Hindlimb muscle (tissue), 1 donor: ENCODE measurements around the gene UNC50. TPM values are rescaled to one million over a fixed set of nuclear protein-coding genes. Genes with fewer than 3 reads are reported as not detected.

Source experiments
- DNase-seq: peaks from one replicate; pipeline ENCODE4 v3.0.0-alpha.2; 2013
- polyA plus RNA-seq: library from polyadenylated mRNA; unstranded; fragments of 120-200 nt; gene quantifications from one replicate; pipeline ENCODE4 v1.2.1, GENCODE V29; 2013; ENCODE audit not compliant: insufficient read length

The UNC50 gene, protein sequence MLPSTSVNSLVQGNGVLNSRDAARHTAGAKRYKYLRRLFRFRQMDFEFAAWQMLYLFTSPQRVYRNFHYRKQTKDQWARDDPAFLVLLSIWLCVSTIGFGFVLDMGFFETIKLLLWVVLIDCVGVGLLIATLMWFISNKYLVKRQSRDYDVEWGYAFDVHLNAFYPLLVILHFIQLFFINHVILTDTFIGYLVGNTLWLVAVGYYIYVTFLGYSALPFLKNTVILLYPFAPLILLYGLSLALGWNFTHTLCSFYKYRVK
- 25.5 TPM for polyA plus RNA-seq

DNA sequence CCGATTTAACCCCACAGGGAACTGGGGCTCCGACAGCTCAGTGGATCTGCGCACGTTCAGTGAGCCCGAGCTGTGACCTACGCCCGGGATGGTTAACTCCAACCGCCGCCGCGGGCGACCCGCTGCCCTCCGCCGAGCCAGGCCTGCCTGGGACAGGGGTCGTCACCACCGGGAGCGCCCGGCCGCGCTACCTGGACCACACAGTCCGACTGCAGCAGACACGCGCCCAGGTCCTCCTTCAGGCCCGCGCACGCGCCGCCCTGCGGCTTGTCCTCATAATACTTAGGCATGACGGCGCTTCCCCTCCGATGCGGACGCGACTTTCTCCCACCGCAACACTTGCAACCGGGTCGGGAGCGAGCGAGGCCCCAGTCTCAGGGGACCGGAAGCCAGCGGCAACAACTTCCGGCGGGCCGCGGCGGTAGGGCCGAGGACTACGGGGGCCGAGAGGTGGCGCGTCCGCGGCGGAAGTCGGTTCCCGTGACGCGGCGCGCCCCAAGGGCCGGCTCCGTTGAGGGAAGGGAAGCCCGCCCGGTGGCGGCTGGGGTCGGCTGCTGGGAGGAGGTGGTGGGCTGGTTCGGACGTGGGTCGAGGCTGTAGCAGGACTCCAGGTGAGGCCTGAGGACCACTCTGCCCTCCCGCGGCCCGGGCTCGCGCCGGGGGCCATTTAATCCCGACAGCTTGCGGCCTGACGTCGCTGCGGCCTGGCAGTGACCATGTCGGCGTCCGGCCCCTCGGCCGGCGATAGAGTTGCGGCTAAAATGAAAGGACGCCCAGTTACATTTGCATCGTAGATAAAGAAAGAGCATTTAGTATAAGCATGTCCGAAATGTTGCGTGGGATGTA is at the start of gene UNC50, which contains the start of gene COA5:
TSS of gene UNC50 (plus strand) at position 474 of the 846 bp plus-strand sequence. CDS start 1,171 bp downstream, outside the sequence.
TSS of gene COA5 (minus strand) at position 397 of the 846 bp plus-strand sequence. CDS start at position 290, 107 bp downstream.
- peak; percentile 93 for DNase-seq

DNA sequence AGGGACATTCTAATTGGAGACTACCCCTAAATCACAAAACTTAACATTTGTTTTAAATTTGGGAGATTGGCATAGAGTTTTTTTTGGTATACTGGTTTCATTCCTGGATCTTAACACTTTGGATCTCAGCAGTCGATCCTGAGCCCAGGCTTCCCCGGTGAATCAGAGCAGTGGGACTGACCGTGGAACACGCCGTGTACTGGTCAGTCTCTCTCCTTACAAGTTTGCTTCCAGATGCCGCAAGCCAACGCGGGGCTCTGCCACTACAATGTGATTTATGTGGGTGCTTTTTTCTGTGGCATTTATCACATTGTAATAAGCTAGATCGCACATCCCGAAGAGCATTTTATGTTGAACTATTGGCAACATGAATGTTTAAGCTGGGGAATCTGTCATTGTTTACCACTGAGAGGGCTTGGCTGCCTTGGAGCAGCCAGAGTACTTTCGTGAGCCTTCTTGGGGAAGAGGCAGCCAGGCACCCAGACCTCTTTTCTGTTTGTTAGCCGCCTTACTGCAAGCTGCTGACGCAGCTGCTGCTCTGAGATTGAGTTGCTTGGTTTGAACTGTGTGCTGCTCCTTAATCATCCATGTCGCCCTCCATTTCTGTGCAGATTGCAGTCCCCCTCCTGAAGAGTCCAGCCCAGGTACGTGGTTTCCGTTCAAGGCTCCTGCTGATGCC is 49.4 kb upstream of the UNC50 start:
- DNase-seq: no peak

DNA sequence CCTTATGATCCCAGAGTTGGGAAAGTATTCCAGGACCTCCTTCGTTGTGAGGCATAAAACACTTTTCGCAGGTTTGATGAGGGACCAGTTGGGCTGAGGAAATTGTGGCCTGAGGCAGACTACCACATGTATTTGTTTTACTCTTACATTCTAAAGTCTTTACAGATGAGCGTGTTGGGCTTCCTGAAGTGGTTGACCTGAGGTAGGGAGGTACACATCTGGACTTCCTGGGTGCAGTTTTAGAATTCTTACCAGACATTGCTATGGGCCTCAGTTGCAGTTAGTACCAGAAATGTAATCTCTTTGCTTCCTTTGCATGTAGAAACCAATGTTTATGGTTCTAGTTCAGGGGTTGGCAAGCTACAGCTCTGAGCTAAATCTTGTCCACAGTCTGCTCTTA is 48.8 kb upstream of the UNC50 start:
- no peak for DNase-seq

DNA sequence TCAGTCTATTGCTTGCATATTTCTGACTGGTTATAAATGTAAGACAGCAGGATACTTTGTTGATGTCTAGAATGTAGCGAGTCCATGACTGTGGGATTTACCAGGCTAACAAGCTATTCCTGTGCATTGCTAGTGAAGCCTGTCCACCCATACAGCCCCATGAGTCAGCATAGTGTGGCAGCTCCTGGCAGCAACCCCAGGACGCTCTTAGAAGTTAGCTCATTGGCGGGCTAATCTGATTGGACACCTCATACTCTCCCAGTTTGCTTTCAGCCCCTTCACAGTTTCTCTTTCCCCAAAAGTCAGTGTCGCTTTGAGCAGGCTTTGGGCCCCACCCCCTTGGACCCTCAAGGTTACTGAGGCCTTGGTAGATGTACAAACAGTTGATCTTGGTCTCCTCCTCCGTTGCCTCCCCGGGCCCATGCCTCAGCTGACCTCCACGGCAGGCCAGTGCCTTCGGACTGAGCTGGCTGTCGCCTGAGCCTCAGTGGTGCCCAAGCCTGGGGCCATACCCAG is 48.1 kb upstream of the UNC50 start:
- no peak for DNase-seq

DNA sequence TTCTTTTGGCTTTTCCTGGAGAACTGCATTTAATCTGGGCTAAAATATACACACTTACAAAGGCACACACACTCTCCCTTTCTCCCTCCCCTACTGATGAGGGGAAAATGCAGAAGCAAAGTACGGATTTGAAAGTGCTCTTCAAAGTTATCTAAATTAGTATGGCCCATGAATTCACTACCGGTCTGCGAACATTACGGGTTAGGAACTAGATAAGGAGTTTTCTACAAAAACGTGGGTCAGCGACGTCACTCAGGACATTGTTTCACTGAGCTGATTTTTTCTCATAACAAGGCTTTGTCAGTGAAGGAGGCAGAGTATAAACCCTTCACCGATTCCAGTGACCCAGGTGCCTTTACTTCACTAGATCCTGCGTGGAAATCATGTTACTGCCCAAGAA is 47.4 kb upstream of the UNC50 start:
- DNase-seq: no peak

DNA sequence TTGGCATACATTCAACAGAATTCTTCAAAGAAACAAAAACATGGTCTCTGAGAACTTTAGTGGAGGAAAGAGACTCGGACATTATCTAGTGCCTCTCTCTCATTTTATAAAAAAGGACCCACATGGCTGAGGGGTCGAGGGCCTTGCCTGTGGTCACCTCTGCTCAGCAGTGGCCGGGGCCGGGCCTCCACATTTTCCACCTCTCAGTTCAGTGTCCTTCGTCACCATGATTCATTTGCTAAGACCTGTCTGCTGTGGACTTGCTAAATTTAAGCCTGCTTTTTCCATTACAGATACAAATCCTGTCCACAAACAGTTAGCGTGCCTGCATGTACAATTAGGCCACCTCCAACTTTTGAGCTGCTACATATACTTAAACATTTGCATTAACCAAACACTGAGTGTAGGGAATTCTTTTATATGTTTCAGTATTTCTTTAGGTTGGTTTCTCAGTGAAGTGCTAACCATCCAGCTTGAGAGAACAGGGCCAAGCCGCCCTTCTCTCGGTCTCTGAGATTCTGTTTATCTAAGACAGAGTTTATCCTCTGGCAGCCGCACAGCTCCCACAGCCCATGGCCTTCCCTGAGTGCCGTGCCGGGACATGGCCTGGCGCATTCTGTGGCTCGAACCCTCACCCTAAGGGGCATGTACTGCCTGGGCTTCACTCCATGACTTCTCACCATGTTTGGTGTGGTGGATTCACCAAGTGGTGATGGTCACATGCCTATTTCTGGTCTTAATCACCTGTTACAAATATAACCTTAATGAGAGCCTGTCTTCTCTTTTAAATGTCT is 46.3 kb upstream of the UNC50 start:
- no peak for DNase-seq

DNA sequence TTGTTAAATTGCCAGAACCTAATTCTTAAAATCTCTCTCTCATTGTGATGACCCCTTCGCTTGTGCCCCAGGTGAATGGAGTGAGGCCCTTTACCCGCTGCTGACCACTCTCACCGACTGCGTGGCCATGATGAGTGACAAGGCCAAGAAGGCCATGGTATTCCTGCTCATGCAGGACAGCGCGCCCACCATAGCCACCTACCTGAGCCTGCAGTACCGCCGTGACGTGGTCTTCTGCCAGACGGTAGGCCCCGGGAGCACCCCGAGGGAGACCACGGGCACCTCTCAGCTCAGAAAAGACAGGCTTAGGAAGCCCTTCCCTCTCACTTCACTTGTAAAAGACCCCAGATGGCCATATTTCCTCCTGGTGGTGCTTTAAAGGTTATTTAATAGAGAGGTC is 45.0 kb upstream of the UNC50 start:
- no peak for DNase-seq

DNA sequence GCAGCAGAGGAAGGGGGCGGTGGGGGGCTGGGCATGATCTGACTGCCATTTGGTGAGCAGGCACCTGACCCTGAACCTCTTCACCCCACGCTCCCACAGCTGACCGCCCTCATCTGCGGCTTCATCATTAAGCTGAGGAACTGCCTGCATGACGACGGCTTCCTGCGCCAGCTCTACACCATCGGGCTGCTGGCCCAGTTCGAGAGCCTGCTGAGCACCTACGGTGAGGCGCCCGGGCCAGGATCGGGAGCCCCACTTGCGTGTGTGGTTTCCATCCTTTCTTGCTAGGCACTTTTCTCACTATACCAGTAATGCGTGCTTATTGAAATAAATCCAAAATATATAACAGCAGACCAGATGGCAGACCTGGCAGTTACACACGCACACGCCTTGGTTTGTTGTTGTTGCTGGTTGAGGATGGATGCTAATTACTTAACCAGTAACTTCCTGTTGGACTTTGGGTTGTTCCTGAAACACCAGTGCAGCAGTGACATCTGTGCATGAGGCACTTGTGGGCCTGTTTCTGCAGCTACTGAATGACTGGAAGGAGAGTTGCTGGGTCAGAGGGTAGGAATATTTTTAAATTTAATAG is 43.8 kb upstream of the UNC50 start:
- DNase-seq: no peak

DNA sequence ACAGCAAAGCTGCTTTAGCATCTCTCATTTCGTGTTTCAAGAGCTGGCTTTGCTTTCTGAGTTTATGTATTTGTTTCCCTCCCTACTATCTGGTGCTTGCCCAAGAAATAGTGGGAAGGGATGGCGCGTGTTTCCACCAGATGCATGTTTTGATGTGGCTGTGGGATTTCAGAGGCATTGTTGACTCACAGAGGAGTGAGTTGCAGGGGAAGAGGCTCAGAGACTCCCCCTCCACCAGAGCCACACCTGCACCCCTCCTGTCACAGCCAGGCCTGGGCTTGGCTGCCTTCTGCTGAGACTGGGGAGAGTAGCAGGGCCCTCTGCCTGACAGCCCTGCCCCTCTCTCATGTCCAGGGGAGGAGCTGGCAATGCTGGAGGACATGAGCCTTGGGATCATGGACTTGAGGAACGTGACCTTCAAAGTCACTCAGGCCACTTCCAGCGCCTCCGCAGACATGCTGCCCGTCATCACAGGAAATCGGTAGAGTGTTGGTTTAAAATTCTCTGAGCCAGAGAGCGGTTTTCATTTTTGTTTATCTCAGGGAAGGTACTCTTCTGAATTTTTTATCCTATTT is 43.0 kb upstream of the UNC50 start:
- DNase-seq: no peak

DNA sequence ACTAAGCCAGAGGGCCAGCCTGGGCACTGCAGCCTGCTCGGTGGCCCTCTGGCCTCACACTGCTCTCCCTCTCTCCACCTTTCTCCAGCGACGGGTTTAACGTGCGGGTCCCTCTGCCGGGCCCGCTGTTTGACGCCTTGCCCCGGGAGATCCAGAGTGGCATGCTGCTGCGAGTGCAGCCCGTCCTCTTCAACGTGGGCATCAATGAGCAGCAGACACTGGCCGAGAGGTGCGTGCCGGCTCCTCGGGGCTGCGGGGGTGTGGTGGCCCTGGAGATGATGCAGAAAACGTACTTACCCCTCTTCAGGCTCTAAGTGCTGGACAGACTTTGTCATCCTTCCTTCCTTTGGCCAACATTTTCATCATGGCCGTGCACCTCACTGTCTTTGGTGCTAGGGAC is 42.4 kb upstream of the UNC50 start:
- no peak for DNase-seq

DNA sequence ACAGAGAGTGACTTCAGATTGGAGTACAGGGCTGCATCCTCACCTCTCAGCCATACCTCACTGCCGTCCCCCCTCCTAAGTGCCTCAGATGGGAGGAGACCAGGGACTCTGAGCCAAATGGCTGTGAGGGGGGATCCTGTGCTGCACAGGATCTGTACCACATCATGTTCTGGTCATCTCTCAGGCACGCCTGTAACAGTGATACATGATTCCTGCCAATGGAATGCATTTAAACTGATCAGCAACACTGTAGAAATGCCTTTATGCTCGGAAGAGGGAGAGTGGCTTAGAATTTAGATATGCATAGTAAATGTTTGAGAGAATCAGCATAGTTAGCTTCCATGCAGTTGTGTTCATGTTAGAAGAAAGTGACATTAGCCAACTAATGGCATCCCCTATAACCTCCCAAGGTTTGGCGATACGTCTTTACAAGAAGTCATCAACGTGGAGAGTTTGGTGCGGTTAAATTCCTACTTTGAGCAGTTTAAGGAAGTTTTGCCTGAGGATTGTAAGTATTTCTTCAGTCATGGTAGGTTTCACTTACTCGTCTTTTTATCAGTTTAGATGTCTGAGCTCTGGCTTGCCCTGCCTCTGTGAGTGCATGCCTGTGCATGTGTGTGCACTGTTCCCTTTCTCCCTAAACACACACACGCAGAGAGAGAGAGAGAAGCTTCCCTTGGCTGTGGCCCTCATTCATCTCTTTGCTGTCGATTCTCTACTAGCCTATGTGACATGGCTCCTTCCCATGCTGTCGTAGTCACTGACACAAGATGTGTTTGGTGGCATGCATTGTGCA is 40.0 kb upstream of the UNC50 start:
- no peak for DNase-seq

DNA sequence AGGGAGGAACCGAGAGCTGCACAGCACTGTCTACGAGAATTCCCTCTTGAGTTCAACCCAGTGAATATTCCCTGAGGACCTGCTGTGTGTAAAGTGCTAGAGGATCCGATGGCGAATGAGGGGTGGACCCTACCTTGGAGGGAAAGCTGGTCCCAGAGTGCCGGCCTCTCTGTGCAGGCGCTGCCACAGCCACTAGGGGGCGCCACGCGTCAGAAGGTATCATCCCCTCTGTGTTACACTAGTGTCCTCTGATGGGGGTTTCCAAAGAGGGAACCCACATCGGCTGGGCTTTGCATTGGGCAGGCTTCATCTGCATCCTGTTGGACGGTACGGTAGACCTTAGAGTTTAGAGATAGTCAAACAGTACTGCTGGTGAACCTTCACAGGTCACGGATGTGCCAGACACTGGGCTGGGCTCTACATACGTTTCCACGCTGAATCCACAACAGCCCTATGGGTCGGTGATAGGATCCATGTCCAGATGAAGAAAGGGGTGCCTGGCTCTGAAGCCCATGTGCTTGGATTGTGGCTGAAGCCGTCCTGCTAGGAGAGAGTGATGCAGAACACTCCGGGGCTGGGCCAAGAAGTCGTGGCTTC is 39.1 kb upstream of the UNC50 start:
- peak; percentile 5 for DNase-seq

DNA sequence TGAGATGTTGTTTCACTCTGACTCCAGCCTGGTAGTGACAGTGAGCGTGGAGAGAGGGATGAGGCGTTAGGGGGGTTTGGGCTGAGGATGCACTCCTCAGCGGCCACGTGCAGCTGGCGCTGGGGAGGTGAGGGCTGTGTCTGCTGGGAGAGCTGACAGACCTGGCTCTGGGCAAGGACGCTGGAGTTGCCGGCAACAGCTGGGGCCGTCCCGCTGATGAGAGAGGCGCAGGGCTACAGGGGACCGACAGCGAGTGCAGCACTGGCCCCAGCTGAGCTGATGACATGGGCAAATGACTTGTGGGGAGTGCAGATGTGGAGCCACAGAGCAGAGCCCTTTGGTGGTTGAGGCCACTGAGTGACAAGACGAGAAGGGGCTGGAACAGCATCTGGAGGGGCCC is 38.5 kb upstream of the UNC50 start:
- DNase-seq: no peak

DNA sequence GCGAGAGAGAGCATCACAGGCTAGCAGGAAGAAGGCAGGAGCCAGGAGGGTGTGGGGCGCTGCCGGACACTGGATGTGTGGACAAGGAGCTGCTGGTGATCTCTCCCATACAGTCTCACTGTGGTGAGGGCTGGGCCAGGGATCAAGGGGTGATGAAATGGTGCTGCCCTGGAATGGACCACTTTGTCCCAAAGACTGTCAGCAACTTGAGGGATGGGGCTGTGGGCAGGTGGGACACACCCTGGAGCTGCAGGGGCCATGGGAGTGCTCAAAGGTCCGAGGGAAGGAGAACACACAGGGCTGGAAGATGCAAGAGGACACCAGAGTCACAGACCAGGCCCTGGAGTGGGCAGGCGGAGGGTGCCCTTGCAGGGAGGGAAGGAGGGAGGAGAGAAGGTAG is 38.0 kb upstream of the UNC50 start:
- DNase-seq: no peak

DNA sequence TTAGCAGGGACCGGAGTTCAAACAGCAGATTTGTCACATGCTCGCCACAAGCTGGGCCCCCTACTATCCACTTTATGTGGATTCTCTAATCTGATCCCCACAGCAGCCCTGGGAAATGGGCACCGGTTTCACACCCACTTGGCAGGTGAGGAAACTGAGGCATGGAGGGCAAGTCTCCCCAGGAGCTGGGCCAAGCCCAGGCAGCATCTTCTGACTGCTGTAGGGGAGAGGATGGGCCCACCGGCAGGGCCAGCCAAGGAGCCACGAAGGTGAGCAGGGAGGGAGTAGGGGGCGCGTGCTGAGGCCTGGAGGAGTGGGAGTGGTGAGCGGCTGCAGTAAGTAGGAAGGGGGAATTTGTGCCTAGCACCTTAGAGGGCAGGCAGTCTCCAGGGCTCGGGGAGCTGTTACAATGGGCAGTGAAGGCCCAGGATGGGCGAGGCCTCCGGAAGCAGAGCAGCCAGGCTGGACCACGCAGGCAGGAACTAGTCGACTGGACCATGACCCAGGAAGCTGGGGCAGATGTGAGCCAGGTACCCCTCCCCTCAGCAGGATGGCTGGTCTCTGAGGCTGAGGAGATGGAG is 37.2 kb upstream of the UNC50 start:
- no peak for DNase-seq

DNA sequence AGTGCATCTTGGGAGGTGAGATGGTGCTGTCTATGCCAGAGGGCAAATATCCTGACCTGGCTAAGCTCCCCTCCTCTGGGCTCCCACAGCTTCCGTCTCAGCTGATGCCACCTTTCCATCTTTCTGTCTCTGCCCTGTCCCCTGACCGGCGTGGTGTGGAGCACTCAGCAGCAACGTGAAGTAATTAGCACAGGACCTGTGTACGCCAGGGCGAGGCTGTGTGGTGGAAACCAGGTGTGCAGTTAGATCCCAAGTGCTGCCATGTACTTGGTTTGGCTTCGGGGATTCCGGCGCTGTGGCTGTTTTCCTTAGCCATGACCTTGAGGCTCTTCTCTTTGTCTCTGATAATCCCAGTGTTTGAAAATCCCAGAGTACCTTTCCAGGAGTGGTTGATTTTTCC is 36.6 kb upstream of the UNC50 start:
- DNase-seq: no peak

DNA sequence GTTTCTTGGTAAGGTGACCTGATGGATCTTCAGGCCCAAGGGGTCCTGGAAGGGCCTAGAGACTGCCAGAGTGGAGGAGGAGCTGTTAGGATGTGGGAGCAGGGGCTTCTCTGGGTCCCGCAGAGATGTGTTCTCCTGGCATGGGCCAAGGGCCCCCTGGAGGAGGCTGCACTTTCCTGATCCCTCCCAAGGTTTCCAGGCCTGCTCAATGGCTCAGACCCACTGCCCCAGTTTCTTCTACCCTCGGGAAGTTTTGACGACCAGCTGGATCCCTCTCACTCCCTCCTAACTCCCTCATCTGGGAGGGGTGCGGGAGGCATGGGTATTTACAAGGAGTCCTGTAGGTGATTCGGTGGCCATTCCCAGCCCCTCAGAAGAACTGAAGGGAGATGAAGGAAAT is 36.2 kb upstream of the UNC50 start:
- DNase-seq: no peak

DNA sequence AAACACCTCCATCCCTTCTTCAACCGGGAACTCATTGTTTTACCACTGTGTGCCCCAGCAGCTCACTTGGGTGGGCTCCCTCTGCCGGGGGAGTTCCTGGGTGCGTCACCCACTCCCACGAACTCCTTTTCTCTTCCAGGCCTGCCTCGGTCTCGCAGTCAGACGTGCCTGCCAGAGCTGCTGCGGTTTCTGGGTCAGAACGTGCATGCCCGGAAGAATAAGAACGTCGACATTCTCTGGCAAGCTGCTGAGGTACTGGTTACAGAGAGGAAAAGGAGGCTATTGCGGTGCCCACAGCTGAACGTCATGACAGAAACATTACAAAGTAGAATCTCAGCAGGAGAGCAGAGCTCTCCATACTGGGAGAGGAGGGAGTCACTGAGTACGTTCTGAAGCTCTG is 35.7 kb upstream of the UNC50 start:
- no peak for DNase-seq

DNA sequence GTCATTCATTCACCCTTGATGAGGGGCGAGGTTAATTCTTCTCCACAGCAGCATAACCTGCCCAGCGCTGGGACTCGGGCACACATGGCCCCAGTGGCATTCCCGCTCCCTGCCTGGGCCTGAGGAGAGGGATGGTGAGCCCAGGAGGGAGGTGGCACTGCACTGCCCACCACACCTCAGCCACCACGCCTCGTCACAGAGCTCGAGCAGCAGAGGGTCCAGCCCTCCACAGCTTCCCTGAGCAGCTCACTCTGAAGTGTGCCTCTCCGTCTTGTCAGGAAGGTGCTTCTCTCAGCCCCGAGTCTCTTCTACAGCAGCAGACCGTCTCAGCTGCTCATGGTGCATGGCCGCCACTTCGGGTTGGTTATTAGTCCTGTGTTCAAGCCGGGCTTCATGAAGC is 35.0 kb upstream of the UNC50 start:
- no peak for DNase-seq
